Measurements from ENCODE around the gene KLHDC4. TPM values are rescaled to one million over a fixed set of nuclear protein-coding genes. Genes with fewer than 3 reads are reported as not detected.

Gene KLHDC4
- total and polyA plus RNA-seq, 2 of the 4 experiments (the other 2 are of a cell fraction), result 13.6 to 19.0 TPM

GRCh38 chr16:87709677-87710076, 56.1 kb downstream of the KLHDC4 start:
- no peak for DNase-seq
- no TSS peak for BruUV-seq (replicated peaks)
- H3K4me3 ChIP-seq (ENCODE audit: insufficient read depth, low read depth, low read length), result no peak overlapping the region
- in situ Hi-C loops (cut with MboI; ENCODE audit: low sequenced_read_pairs) (no loop called here), dilution Hi-C loops (cut with HindIII; ENCODE audit: low sequenced_read_pairs, unreplicated experiment) (no loop called here), intact Hi-C loops (cut with micrococcal nuclease) (no loop called here)
- H2BK5ac ChIP-seq (ENCODE audit: low read depth, low read length, poor library complexity, severe bottlenecking), result no peak overlapping the region
- no peaks in the 10 kb centered on the region for H3K4me1 ChIP-seq (ENCODE audit: control insufficient read depth, insufficient read depth, low read length)
- no peaks in the 10 kb centered on the region for H3K79me1 ChIP-seq (ENCODE audit: low read depth in 1 of 2, low read length in 2 of 2)
- H2AK9ac ChIP-seq (replicated peaks; ENCODE audit: low read depth, low read length, poor library complexity), result no peak overlapping the region
- H4K91ac ChIP-seq (ENCODE audit: insufficient read depth, low read depth, low read length), result no peak overlapping the region
- ChIA-PET POLR2A (ENCODE audit: unreplicated experiment) (no interaction called here), CTCF (no interaction called here)
- no peak overlapping the region for H3K23ac ChIP-seq (ENCODE audit: low read depth, low read length)
- H3K56ac ChIP-seq (ENCODE audit: extremely low read depth, insufficient read depth, low read length), result no peak overlapping the region
- WGBS, 2 experiments (ENCODE audit: extremely low coverage in 2 of 2, insufficient read length in 1 of 2), result 100% methylated on average over 1 of the region's 12 CpGs; no CpG with 5 or more reads in 1 of the 2 experiments
- H2AFZ ChIP-seq (replicated peaks; ENCODE audit: low read length, poor library complexity), result no peak overlapping the region
- H3K4me2 ChIP-seq (ENCODE audit: low read depth, low read length), result no peak overlapping the region
- H2BK120ac ChIP-seq (ENCODE audit: low read depth, low read length), result no peak overlapping the region
- no peak overlapping the region for H2BK20ac ChIP-seq (ENCODE audit: low read depth, low read length)
- H3K18ac ChIP-seq (ENCODE audit: low read depth, low read length), result no peak overlapping the region
- no peak overlapping the region for H4K8ac ChIP-seq (ENCODE audit: low read depth in 2 of 2, low read length in 2 of 2)
- H3K9ac ChIP-seq (ENCODE audit: low read depth, low read length), result no peak overlapping the region
- H4K5ac ChIP-seq (ENCODE audit: low read depth, low read length), result no peak overlapping the region
- no peaks in the 10 kb centered on the region for H3K27me3 ChIP-seq (ENCODE audit: control insufficient read depth, insufficient read depth, low read length)
- H3K36me3 ChIP-seq (ENCODE audit: control insufficient read depth, insufficient read depth, low read length), result peaks cover 30% of the 10 kb centered on the region
- no peaks in the 10 kb centered on the region for H3K9me3 ChIP-seq (ENCODE audit: control insufficient read depth, insufficient read depth, low read length)
- H3K4ac ChIP-seq (ENCODE audit: low read depth, low read length), result no peak overlapping the region
- no peak overlapping the region for H2BK15ac ChIP-seq (ENCODE audit: low read depth, low read length)
- H2AK5ac ChIP-seq (ENCODE audit: low read depth, low read length), result no peak overlapping the region
- TF ChIP-seq MXI1 (IDR thresholded peaks at IDR 0.05; ENCODE audit: borderline replicate concordance, low read depth, low read length) (no peak), NFE2L2 (IDR thresholded peaks at IDR 0.05; ENCODE audit: low read depth, low read length) (no peak), CTCF (conservative IDR thresholded peaks at IDR 0.05; ENCODE audit: low read depth, low read length) (no peak), ELK1 (IDR thresholded peaks at IDR 0.05; ENCODE audit: borderline replicate concordance, low read depth, low read length) (no peak), CHD1 (IDR thresholded peaks at IDR 0.05; ENCODE audit: low read depth, low read length) (no peak), POLR2A (IDR thresholded peaks at IDR 0.05; ENCODE audit: low read depth, low read length) (no peak), RAD21 (IDR thresholded peaks at IDR 0.05; ENCODE audit: low read length) (no peak), RFX5 (IDR thresholded peaks at IDR 0.05; ENCODE audit: low read depth, low read length) (no peak), FOS (IDR thresholded peaks at IDR 0.05; ENCODE audit: low read depth, low read length) (no peak), CEBPB (IDR thresholded peaks at IDR 0.05; ENCODE audit: low read depth, low read length) (no peak), USF2 (IDR thresholded peaks at IDR 0.05; ENCODE audit: low read depth, low read length) (no peak), RCOR1 (IDR thresholded peaks at IDR 0.05; ENCODE audit: insufficient replicate concordance, low read length) (no peak), MAZ (IDR thresholded peaks at IDR 0.05; ENCODE audit: borderline replicate concordance, low read depth, low read length) (no peak), MAFK (IDR thresholded peaks at IDR 0.05; ENCODE audit: low read depth, low read length) (no peak), BHLHE40 (IDR thresholded peaks at IDR 0.05; ENCODE audit: low read depth, low read length) (no peak), SMC3 (IDR thresholded peaks at IDR 0.05; ENCODE audit: low read depth, low read length) (no peak)
- no peak for ATAC-seq (ENCODE audit: low read depth)
- H4K20me1 ChIP-seq (ENCODE audit: insufficient read depth, low read length), result no peaks in the 10 kb centered on the region
- no peaks in the 10 kb centered on the region for H3K9me1 ChIP-seq (ENCODE audit: insufficient read depth, low read length)
- no peak overlapping the region for H3K14ac ChIP-seq (replicated peaks; ENCODE audit: low read depth, low read length)
- no peak overlapping the region for H3K27ac ChIP-seq (ENCODE audit: insufficient read depth, low read length)

Data from IMR-90 (cell line).